HG02970 (cell line): ENCODE data around the gene LIPN.

Experiments used
- ATAC-seq: cut with Tn5 transposase; IDR thresholded peaks from one replicate; pipeline ENCODE4 v1.9.1; 2021; ENCODE audit warnings: mild to moderate bottlenecking, moderate library complexity, moderate number of reproducible peaks; ENCODE audit not compliant: unreplicated experiment, low FRiP score

LIPN gene

GRCh38 chr10:88820748-88821401, 61.1 kb downstream of the LIPN start:
- no peak for ATAC-seq

GRCh38 chr10:88826388-88826787, 66.6 kb downstream of the LIPN start:
- no peak for ATAC-seq

GRCh38 chr10:88827671-88828070, 67.9 kb downstream of the LIPN start:
- ATAC-seq, result no peak

GRCh38 chr10:88828310-88828709, 68.5 kb downstream of the LIPN start:
- no peak for ATAC-seq
